CD4-positive, alpha-beta T cell treated with Interleukin-17A for 1 hour (primary cell): ENCODE results near the gene RPP30.
"Not testable (repeated sequence)": the region's sequence is repeated elsewhere in the genome, so short reads cannot be mapped to it uniquely, and the experiment has no call there.

Source experiments
- DNase-seq: peaks from one replicate; pipeline ENCODE4 v3.0.0-alpha.2; 2020

The RPP30 gene

GRCh38 chr10:90917968-90918318 lies 46.2 kb downstream of the RPP30 start:
- no peak for DNase-seq

GRCh38 chr10:90919683-90920574 lies 48.2 kb downstream of the RPP30 start:
- DNase-seq: no peak

- DNase-seq: no peak
Observed at GRCh38 chr10:90920986-90921666, 49.4 kb downstream of the RPP30 start, which contains the start of gene ANKRD1. Gene ANKRD1, minus strand, starts transcription at chr10:90921087. Its CDS starts 60 bp downstream, at chr10:90921027.

- no peak for DNase-seq
Observed at GRCh38 chr10:90921906-90922305, 50.1 kb downstream of the RPP30 start.

GRCh38 chr10:90923111-90923731 lies 51.4 kb downstream of the RPP30 start:
- DNase-seq: no peak

GRCh38 chr10:90924552-90924951 lies 52.8 kb downstream of the RPP30 start:
- no peak for DNase-seq

GRCh38 chr10:90925079-90926029 lies 53.6 kb downstream of the RPP30 start:
- DNase-seq: no peak

- DNase-seq: no peak
Observed at GRCh38 chr10:90927293-90927692, 55.5 kb downstream of the RPP30 start.

GRCh38 chr10:90929179-90929578 lies 57.4 kb downstream of the RPP30 start:
- DNase-seq: no peak

GRCh38 chr10:90930070-90930837 lies 58.5 kb downstream of the RPP30 start:
- no peak for DNase-seq

- DNase-seq: no peak
Observed at GRCh38 chr10:90930971-90931871, 59.4 kb downstream of the RPP30 start.

GRCh38 chr10:90935581-90936275 lies 64.0 kb downstream of the RPP30 start:
- DNase-seq: no peak

- DNase-seq: no peak
Observed at GRCh38 chr10:90936276-90936659, 64.5 kb downstream of the RPP30 start.

- DNase-seq: no peak
Observed at GRCh38 chr10:90937645-90938258, 66.0 kb downstream of the RPP30 start.

- DNase-seq: no peak
Observed at GRCh38 chr10:90939116-90939515, 67.3 kb downstream of the RPP30 start.

GRCh38 chr10:90939648-90940047 lies 67.9 kb downstream of the RPP30 start:
- DNase-seq: no peak

- DNase-seq: not testable (repeated sequence)
Observed at GRCh38 chr10:90942980-90943379, 71.2 kb downstream of the RPP30 start.

- DNase-seq: no peak
Observed at GRCh38 chr10:90944749-90945148, 73.0 kb downstream of the RPP30 start.

- no peak for DNase-seq
Observed at GRCh38 chr10:90945491-90946070, 73.8 kb downstream of the RPP30 start.
